Measurements from ENCODE around the gene NT5C. TPM values are rescaled to one million over a fixed set of nuclear protein-coding genes. Genes with fewer than 3 reads are reported as not detected.
A peak's percentile ranks its signal among the peaks of the same experiment; 100 is the strongest.
"Not testable (repeated sequence)": the region's sequence is repeated elsewhere in the genome, so short reads cannot be mapped to it uniquely, and the experiment has no call there.

Gene NT5C
- total RNA-seq, 1 donor from 2014 or later = 48.2 TPM

GRCh38 chr17:75130059-75130631 lies 1.4 kb downstream of the NT5C start:
- Mint-ChIP-seq H3K4me1 (ENCODE audit: unreplicated experiment) (peaks cover 12% of the 10 kb centered on the region), H3K27me3 (ENCODE audit: unreplicated experiment) (no peaks in the 10 kb centered on the region), H3K4me3 (ENCODE audit: unreplicated experiment) (peak overlapping the region; percentile 88), H3K36me3 (ENCODE audit: unreplicated experiment) (peaks cover 4% of the 10 kb centered on the region), H3K27ac (ENCODE audit: unreplicated experiment) (peak overlapping the region; percentile 88), H3K9me3 (ENCODE audit: unreplicated experiment) (no peaks in the 10 kb centered on the region)
- no peak for DNase-seq (ENCODE audit: extremely low spot score, unreplicated experiment)
- no peak for TF ChIP-seq CTCF (IDR thresholded peaks at IDR 0.05)

GRCh38 chr17:75129576-75129975 lies 2.0 kb downstream of the NT5C start:
- no peak for DNase-seq (ENCODE audit: extremely low spot score, unreplicated experiment)
- Mint-ChIP-seq H3K9me3 (ENCODE audit: unreplicated experiment) (no peaks in the 10 kb centered on the region), H3K4me3 (ENCODE audit: unreplicated experiment) (peak overlapping the region; percentile 19), H3K27ac (ENCODE audit: unreplicated experiment) (no peak overlapping the region), H3K4me1 (ENCODE audit: unreplicated experiment) (peaks cover 18% of the 10 kb centered on the region), H3K27me3 (ENCODE audit: unreplicated experiment) (no peaks in the 10 kb centered on the region), H3K36me3 (ENCODE audit: unreplicated experiment) (peaks cover 4% of the 10 kb centered on the region)
- no peak for TF ChIP-seq CTCF (IDR thresholded peaks at IDR 0.05)

GRCh38 chr17:75128694-75129505 lies 2.6 kb downstream of the NT5C start:
- DNase-seq (ENCODE audit: extremely low spot score, unreplicated experiment) = no peak
- Mint-ChIP-seq H3K27ac (ENCODE audit: unreplicated experiment) (no peak overlapping the region), H3K27me3 (ENCODE audit: unreplicated experiment) (no peaks in the 10 kb centered on the region), H3K4me1 (ENCODE audit: unreplicated experiment) (peaks cover 25% of the 10 kb centered on the region), H3K4me3 (ENCODE audit: unreplicated experiment) (no peak overlapping the region), H3K9me3 (ENCODE audit: unreplicated experiment) (no peaks in the 10 kb centered on the region), H3K36me3 (ENCODE audit: unreplicated experiment) (peaks cover 4% of the 10 kb centered on the region)
- no peak for TF ChIP-seq CTCF (IDR thresholded peaks at IDR 0.05)

GRCh38 chr17:75127936-75128335 lies 3.6 kb downstream of the NT5C start:
- H3K4me3 Mint-ChIP-seq (ENCODE audit: unreplicated experiment); DNase-seq (ENCODE audit: extremely low spot score, unreplicated experiment); H3K27me3 Mint-ChIP-seq (ENCODE audit: unreplicated experiment); H3K36me3 Mint-ChIP-seq (ENCODE audit: unreplicated experiment); H3K27ac Mint-ChIP-seq (ENCODE audit: unreplicated experiment); H3K9me3 Mint-ChIP-seq (ENCODE audit: unreplicated experiment): not testable (repeated sequence)
- H3K4me1 Mint-ChIP-seq (ENCODE audit: unreplicated experiment) = peaks cover 26% of the 10 kb centered on the region

- no peak for DNase-seq (ENCODE audit: extremely low spot score, unreplicated experiment)
- no peaks in the 10 kb centered on the region for H3K27me3 Mint-ChIP-seq (ENCODE audit: unreplicated experiment)
- H3K4me3 Mint-ChIP-seq (ENCODE audit: unreplicated experiment) = no peak overlapping the region
- H3K27ac Mint-ChIP-seq (ENCODE audit: unreplicated experiment) = no peak overlapping the region
- TF ChIP-seq CTCF (IDR thresholded peaks at IDR 0.05) = no peak
- H3K9me3 Mint-ChIP-seq (ENCODE audit: unreplicated experiment) = no peaks in the 10 kb centered on the region
- peaks cover 20% of the 10 kb centered on the region for H3K4me1 Mint-ChIP-seq (ENCODE audit: unreplicated experiment)
- peaks cover 4% of the 10 kb centered on the region for H3K36me3 Mint-ChIP-seq (ENCODE audit: unreplicated experiment)
Measured at GRCh38 chr17:75126954-75127353, 4.6 kb downstream of the NT5C start.

Data from osteocyte (in vitro differentiated cells).